Prostate gland (tissue), 2 donors: ENCODE measurements around the gene ZNF844. TPM values are rescaled to one million over a fixed set of nuclear protein-coding genes. Genes with fewer than 3 reads are reported as not detected.

Experiments used
- DNase-seq: peaks from one replicate; pipeline ENCODE4 v3.0.0-alpha.2; 2019; ENCODE audit warnings: low spot score
- H3K27ac ChIP-seq, 2 donors: fragments of 200-600 bp; sonication (generic); 2 replicates each; pipeline ENCODE4 v1.5.1; 2017 to 2019
- H3K27me3 ChIP-seq: fragments of 200-600 bp; sonication (generic); replicated peaks from 2 replicates; pipeline ENCODE4 v1.5.1; 2019; ENCODE audit not compliant: insufficient read depth
- H3K36me3 ChIP-seq, 2 donors: fragments of 200-600 bp; sonication (generic); 1 replicate in 1 of 2; 2 replicates in 1 of 2; pipeline versions ENCODE4 v1.5.1 to v1.8.1; 2017 to 2019
- H3K4me1 ChIP-seq: fragments of 200-600 bp; sonication (generic); replicated peaks from 2 replicates; pipeline ENCODE4 v1.5.1; 2019
- H3K4me3 ChIP-seq, 2 donors: fragments of 200-600 bp; sonication (generic); 2 replicates each; pipeline ENCODE4 v1.5.1; 2017 to 2019
- H3K9me3 ChIP-seq: fragments of 200-600 bp; sonication (generic); 2 replicates; pipeline ENCODE4 v1.5.1; 2017
- POLR2A ChIP-seq: fragments of 450-650 bp; IDR thresholded peaks from one replicate; pipeline ENCODE4 v1.6.1; 2016; ENCODE audit warnings: antibody characterized with exemption, mild to moderate bottlenecking
- POLR2AphosphoS5 ChIP-seq: sonication (generic); formaldehyde crosslinking; IDR thresholded peaks from one replicate; pipeline ENCODE4 v1.6.1; 2017; ENCODE audit warnings: antibody characterized with exemption
- WGBS: methylation state at CpG from one replicate; pipeline ENCODE4 v1.1.5; 2018; 5-methylcytosine and 5-hydroxymethylcytosine counted together
- intact Hi-C: fragments of 100-400 bp; cut with DNase I; formaldehyde crosslinking; loops from one replicate; pipeline ENCODE4 v1.14.2; 2022
- total RNA-seq, 2 donors: library from RNA; depleted of rRNA; stranded (reverse); fragments of >200 nt; gene quantifications; one replicate each; pipeline ENCODE4 v1.1.0, GENCODE V29; 2016
- TF ChIP-seq, protein P1 (sequence below), 4 experiments: fragments of 200-600 bp in 2 of 4; fragments of 450-650 bp in 2 of 4; sonication (generic) in 2 of 4; IDR thresholded peaks; 1 replicate in 3 of 4; 2 replicates in 1 of 4; pipeline ENCODE4 v1.5.1; 2016 to 2019; ENCODE audit warnings: antibody characterized with exemption in 4 of 4, mild to moderate bottlenecking in 2 of 4, moderate library complexity in 2 of 4

The ZNF844 gene
- total RNA-seq, result 10 to 100 TPM; 13.4 to 16.2 TPM

DNA sequence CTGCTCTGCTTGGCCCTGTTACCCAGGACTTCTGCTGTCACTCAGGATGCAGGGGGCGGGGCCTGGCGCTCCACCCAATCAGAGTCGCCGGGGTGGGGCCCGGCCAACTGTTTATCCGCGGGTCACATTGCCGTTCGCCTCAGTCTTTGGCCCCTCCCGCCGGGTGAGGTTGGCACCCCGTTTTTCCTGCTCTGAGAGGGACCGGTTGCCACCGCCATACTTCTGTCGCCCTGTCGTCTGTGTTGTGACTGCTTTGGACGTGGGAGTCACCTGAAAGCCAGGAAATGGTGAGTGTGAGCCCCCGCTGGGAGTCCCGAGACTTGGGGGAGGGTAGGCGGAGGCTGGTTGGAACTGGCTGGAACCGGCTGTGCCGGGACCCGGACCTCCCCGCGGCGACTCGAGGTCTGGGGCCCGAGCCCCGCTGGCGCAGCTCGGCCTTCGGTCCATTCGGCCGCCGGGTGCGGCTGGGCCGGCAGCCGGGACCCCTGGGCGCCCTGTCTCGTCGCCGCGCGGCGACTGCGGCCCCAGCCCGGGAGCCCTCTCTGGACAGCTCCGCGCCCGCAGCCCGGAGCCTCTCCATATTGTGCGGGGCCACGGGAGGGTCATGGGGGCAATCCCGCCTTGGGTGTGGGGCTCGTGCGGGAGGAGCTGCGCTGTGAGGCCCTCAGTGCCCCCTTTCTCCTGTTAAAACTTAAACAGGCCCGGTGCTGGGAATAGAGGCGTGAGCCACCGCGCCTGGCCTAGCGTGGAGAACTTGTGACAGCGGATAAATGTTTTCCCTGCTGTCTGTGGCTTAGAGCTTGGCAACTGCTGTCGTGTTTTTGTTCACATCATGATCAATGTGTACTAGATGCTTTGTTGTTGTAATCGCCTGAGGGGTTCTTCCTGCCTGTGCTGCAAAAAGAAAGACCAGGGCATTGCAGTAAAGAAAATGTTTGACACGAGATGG lies at the start of gene ZNF844:
Gene ZNF844, plus strand, starts transcription at position 142 of the 949 bp plus-strand sequence. Its CDS starts 143 bp downstream, at position 285.
- TF ChIP-seq, protein P1, sequence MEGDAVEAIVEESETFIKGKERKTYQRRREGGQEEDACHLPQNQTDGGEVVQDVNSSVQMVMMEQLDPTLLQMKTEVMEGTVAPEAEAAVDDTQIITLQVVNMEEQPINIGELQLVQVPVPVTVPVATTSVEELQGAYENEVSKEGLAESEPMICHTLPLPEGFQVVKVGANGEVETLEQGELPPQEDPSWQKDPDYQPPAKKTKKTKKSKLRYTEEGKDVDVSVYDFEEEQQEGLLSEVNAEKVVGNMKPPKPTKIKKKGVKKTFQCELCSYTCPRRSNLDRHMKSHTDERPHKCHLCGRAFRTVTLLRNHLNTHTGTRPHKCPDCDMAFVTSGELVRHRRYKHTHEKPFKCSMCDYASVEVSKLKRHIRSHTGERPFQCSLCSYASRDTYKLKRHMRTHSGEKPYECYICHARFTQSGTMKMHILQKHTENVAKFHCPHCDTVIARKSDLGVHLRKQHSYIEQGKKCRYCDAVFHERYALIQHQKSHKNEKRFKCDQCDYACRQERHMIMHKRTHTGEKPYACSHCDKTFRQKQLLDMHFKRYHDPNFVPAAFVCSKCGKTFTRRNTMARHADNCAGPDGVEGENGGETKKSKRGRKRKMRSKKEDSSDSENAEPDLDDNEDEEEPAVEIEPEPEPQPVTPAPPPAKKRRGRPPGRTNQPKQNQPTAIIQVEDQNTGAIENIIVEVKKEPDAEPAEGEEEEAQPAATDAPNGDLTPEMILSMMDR (IDR thresholded peaks at IDR 0.05), result peak in 1 of 4 experiments; percentile 25
- TF ChIP-seq POLR2A (peak; percentile 96), POLR2AphosphoS5 (peak; percentile 97)
- WGBS, result under 1% methylated on average over 66 of the region's 66 CpGs
- Histone ChIP-seq H3K27ac (peak within 1 kb of the TSS; percentile 91 to 93), H3K9me3 (no peaks in the 10 kb centered on the region), H3K4me3 (peak within 1 kb of the TSS; percentile 90 to 91), H3K4me1 (peaks cover 4% of the 10 kb centered on the region), H3K27me3 (no peaks in the 10 kb centered on the region), H3K36me3 (no peaks in the 10 kb centered on the region)
- peak; percentile 97 for DNase-seq
- intact Hi-C loops, result loop anchor here (5.0 to 10.0 kb wide), 2 partner anchors 97 to 180 kb away; partner anchors contain the start of genes ZNF136 and ZNF69

DNA sequence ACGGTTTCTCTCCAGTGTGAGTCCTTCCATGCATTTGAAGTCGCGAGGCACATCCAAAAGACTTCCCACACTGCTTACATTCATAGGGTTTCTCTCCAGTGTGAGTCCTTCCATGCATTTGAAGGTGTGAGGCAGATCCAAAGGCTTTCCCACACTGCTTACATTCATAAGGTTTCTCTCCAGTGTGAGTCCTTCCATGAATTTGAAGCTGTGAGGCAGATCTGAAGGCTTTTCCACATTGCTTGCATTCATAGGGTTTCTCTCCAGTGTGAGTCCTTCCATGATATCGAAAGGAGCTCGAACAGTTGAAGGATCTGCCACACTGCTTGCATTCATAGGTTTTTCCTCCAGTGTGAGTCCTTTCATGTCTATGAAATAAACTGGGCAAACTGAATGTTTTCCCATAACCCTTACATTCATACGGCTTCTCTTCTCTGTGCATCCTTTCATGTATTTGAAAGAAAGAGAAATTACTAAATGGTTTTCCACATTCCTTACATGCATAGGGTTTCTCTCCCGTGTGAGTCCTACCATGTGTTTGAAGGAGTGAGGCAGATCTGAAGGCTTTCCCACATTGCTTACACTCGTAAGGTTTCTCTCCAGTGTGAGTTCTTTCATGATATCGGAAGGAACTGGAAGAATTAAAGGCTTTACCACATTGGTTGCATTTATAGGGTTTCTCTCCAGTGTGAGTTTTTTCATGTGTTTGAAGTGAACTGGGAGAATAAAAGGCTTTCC lies 49.3 kb upstream of the ZNF844 start:
- Histone ChIP-seq H3K27ac (no peak overlapping the region), H3K4me1 (no peaks in the 10 kb centered on the region), H3K27me3 (no peaks in the 10 kb centered on the region), H3K36me3 (peaks cover 0 to 26% of the 10 kb centered on the region in 2 donors), H3K4me3 (no peak overlapping the region), H3K9me3 (peaks cover 3% of the 10 kb centered on the region)
- intact Hi-C loops, result no loop called here
- TF ChIP-seq, protein P1 (IDR thresholded peaks at IDR 0.05), result no peak
- TF ChIP-seq POLR2A (no peak), POLR2AphosphoS5 (no peak)
- no peak for DNase-seq
- 98% methylated on average over 9 of the region's 9 CpGs for WGBS

DNA sequence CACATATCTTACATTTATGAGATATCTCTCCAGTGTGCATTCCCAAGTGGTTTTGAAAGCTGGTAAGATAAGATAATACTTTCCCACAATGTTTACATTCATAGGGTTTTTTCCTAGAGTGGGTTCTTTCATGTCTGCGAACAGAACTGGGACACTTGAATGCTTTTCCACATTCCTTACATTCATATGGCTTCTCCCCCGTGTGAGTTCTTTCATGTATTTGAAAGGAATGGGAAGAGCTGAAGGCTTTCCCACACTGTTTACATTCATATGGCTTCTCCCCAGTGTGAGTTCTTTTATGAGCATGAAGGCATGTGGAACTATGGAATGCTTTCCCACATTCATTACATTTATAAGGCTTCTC lies 48.8 kb upstream of the ZNF844 start:
- Histone ChIP-seq H3K27ac (no peak overlapping the region), H3K4me3 (no peak overlapping the region), H3K9me3 (peaks cover 3% of the 10 kb centered on the region), H3K27me3 (no peaks in the 10 kb centered on the region), H3K4me1 (no peaks in the 10 kb centered on the region), H3K36me3 (peaks cover 0 to 26% of the 10 kb centered on the region in 2 donors)
- TF ChIP-seq POLR2AphosphoS5, result no peak
- no peak for TF ChIP-seq POLR2A
- intact Hi-C loops, result no loop called here
- DNase-seq, result no peak
- WGBS, result 87% methylated on average over 2 of the region's 2 CpGs

DNA sequence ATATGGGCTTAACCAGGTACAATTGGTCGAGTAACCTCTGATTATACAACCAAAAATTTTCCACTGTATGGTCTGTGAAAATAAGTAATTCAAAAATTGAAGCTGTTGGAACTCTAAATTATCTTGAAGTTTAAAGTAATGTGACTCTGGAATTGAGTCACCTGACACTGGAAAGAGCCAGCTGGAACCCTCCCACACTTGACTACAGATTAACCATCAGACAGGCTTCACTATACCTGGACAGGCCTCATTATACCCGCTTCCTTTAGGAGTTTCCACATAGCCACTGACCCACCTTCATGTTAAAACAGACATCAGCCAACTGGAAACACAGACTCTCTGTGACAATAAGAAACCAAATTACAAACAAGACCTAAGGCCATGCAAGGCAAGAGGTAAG lies 30.3 kb upstream of the ZNF844 start:
- TF ChIP-seq, protein P1 (IDR thresholded peaks at IDR 0.05), result no peak
- TF ChIP-seq POLR2A (no peak), POLR2AphosphoS5 (no peak)
- peak overlapping the region; percentile 93 to 98 for H3K27ac ChIP-seq

DNA sequence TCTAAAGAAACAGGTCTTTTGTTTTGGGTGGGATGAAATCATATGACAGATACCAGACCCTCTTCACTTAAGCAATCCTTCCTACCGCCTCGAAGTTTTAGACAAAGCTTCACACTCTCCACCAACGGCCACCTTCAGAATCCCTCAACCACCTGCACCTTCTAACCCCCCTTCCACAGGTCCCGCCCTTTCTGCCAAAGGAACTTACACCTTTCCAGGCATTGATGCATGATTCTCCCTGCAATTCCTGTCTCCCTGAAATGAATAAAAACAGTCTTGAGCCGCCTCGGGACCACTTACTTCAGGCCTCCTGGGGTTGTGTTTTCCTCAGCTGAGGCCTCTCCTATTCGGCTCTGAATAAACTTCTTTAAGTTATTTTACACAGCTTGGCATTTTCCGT lies 29.9 kb upstream of the ZNF844 start:
- H3K36me3 ChIP-seq, result no peaks in the 10 kb centered on the region
- no peaks in the 10 kb centered on the region for H3K4me1 ChIP-seq
- H3K27me3 ChIP-seq, result no peaks in the 10 kb centered on the region
- 10% methylated on average over 8 of the region's 8 CpGs for WGBS
- no peak for DNase-seq
- peak overlapping the region; percentile 93 to 98 for H3K27ac ChIP-seq
- H3K9me3 ChIP-seq, result no peaks in the 10 kb centered on the region
- H3K4me3 ChIP-seq, result peak overlapping the region; percentile 80 to 93
- intact Hi-C loops, result no loop called here
- TF ChIP-seq POLR2A, result no peak
- TF ChIP-seq POLR2AphosphoS5, result no peak
- TF ChIP-seq, protein P1 (IDR thresholded peaks at IDR 0.05), result no peak

More for the DNA sequence above, 30.3 kb upstream of the ZNF844 start:
- Histone ChIP-seq H3K4me1 (no peaks in the 10 kb centered on the region), H3K36me3 (no peaks in the 10 kb centered on the region), H3K9me3 (no peaks in the 10 kb centered on the region), H3K27me3 (no peaks in the 10 kb centered on the region), H3K4me3 (peak overlapping the region in 1 of 2 donors; percentile 93)
- intact Hi-C loops, result no loop called here
- no peak for DNase-seq
- WGBS, result 54% methylated on average over 2 of the region's 2 CpGs
